ENCODE results near the gene ANKRD44.

The ANKRD44 gene

DNA sequence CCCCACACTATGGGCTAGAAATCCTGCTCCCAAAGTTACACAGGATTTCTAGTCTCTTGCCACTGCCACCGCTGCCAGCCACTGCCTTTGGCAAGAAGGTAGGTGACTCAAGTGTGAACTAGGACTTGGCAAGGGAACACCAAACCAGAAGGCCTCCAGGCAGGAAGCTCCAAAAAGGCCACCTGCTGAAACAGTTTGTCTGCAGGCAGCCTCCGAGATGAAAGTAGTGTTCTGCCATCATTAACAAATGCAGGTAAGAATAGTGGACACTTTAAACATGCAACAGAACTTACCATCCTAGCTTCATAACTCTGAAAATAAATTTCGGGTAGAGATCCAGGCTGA, 3.9 kb downstream of the ANKRD44 start:
- TF ChIP-seq, protein P1, sequence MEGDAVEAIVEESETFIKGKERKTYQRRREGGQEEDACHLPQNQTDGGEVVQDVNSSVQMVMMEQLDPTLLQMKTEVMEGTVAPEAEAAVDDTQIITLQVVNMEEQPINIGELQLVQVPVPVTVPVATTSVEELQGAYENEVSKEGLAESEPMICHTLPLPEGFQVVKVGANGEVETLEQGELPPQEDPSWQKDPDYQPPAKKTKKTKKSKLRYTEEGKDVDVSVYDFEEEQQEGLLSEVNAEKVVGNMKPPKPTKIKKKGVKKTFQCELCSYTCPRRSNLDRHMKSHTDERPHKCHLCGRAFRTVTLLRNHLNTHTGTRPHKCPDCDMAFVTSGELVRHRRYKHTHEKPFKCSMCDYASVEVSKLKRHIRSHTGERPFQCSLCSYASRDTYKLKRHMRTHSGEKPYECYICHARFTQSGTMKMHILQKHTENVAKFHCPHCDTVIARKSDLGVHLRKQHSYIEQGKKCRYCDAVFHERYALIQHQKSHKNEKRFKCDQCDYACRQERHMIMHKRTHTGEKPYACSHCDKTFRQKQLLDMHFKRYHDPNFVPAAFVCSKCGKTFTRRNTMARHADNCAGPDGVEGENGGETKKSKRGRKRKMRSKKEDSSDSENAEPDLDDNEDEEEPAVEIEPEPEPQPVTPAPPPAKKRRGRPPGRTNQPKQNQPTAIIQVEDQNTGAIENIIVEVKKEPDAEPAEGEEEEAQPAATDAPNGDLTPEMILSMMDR (IDR thresholded peaks at IDR 0.05; ENCODE audit: low read depth, low read length): no peak
- peak; percentile 9 for DNase-seq (ENCODE audit: low read depth, low spot score)
- no peak overlapping the region for H3K4me3 ChIP-seq (ENCODE audit: low read depth, low read length)
- in situ Hi-C loops (cut with HindIII; ENCODE audit: low sequenced_read_pairs): no loop called here

DNA sequence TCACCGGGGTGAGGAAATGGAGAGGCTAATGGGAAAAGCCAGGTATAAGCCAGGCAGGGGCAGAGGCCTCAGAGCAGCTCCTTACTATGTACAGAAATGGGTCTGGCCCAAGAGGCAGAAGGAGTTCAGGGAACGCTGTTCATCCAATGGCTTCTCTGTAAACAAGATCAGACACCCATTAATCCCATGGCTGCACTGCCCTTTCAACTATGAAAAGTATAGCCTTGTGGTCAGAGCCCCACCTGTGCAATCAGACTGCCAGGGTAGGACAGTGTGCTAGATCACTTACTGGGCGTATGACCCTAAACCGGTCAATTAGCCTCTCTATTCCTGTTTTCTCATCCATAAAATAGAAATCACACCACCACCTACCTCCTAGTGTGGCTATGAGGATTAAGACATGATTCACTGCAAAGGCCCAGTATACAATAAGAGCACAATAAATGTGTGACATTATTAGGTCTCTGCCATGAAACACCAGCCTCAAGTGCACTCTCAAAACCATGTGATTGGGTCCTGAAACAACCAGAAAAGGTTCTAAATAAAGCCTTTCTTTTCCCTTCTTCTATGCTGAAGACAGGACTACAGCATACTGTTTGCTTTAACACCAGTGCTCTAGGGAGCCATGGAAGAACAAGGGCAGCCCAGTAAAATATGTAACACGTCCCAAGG, 4.4 kb downstream of the ANKRD44 start:
- TF ChIP-seq, protein P1 (IDR thresholded peaks at IDR 0.05; ENCODE audit: low read depth, low read length): no peak
- DNase-seq (ENCODE audit: low read depth, low spot score): no peak
- no peak overlapping the region for H3K4me3 ChIP-seq (ENCODE audit: low read depth, low read length)
- in situ Hi-C loops (cut with HindIII; ENCODE audit: low sequenced_read_pairs): no loop called here

DNA sequence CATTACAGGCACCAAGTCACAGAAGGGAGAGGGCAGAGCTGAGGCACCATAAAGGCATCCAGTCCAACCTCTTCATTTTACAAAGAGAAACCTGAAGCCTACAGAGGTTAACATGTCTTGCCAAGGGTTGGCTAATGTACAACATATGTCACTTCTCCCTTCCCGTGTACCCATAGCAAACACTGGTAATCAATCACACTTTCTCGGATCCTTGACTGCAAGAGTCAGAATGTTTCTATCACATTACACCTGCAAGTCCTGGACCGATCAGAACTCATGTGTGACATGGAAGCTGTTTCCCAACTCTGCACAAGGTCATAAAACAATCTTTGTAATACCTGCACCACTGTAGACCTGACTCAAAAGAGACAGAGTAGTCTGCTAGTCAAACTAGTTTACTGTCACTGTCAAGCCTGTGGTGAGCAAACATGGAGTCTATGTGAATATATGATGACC, 6.0 kb downstream of the ANKRD44 start:
- H3K4me3 ChIP-seq (ENCODE audit: low read depth, low read length): no peak overlapping the region
- no peak for DNase-seq (ENCODE audit: low read depth, low spot score)
- in situ Hi-C loops (cut with HindIII; ENCODE audit: low sequenced_read_pairs): no loop called here
- TF ChIP-seq, protein P1 (IDR thresholded peaks at IDR 0.05; ENCODE audit: low read depth, low read length): no peak

DNA sequence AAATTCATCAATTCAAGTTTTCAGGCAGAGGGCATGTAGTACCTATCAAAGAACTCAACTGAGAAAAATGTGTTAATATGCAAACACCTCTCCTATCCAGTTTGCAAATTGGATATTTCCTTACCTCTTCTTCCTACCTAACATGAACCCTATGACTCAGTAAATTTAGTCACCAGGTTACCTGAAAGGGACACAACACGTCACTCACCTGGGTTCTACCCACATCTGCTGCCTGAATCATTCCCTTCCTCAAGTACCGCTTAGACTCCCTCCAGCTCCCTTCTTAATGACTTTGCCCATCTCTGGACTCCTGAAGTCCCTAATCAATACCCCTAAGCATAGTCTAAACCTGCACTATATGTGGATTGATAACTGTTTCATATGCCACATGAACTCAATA, 10.4 kb downstream of the ANKRD44 start:
- in situ Hi-C loops (cut with HindIII; ENCODE audit: low sequenced_read_pairs): no loop called here
- DNase-seq (ENCODE audit: low read depth, low spot score): no peak
- TF ChIP-seq, protein P1 (IDR thresholded peaks at IDR 0.05; ENCODE audit: low read depth, low read length): no peak
- no peak overlapping the region for H3K4me3 ChIP-seq (ENCODE audit: low read depth, low read length)

DNA sequence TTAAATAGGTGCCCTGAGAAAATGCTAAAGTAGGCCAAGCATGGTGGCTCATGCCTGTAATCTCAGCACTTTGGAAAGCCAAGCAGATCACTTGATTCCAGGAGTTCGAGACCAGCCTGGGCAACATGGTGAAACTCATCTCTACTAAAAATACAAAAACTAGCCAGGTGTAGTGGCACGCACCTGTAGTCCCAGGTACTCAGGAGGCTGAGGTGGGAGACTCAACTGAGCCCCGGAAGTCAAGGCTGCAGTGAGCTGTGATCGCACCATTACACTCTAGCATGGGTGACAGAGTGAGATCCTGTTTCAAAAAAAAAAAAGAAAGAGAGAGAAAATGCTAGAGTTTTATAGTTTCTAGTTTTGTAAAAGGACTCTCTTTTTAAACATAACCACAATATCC, 12.0 kb downstream of the ANKRD44 start:
- TF ChIP-seq, protein P1 (IDR thresholded peaks at IDR 0.05; ENCODE audit: low read depth, low read length): no peak
- DNase-seq (ENCODE audit: low read depth, low spot score): no peak
- in situ Hi-C loops (cut with HindIII; ENCODE audit: low sequenced_read_pairs): no loop called here
- no peak overlapping the region for H3K4me3 ChIP-seq (ENCODE audit: low read depth, low read length)

DNA sequence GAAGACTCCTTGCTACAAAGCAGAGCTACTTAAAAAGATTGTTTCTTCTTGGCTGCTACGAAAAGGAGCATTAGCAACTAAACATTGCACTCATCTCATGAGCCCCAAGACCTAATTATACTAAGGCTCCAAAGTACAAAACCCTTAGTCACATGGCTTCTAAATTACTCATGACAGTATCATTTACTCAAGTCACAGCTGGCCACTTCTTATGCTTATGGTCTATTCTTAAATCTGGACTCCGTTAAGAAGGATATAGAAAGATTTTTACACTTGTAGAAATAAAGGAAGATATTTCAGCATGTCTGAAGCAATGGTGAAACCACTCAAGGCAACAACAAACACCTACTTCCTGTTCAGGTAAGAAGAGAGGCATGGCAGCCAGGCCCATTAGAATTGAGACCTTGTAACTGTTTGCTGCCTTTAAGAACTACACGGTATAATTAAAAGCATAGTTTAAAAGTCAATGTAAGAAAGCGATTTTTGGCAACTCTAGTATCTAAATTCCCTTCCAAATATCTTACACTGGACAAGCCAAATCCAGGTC, 12.7 kb downstream of the ANKRD44 start:
- TF ChIP-seq, protein P1 (IDR thresholded peaks at IDR 0.05; ENCODE audit: low read depth, low read length): no peak
- no peak overlapping the region for H3K4me3 ChIP-seq (ENCODE audit: low read depth, low read length)
- DNase-seq (ENCODE audit: low read depth, low spot score): no peak
- in situ Hi-C loops (cut with HindIII; ENCODE audit: low sequenced_read_pairs): no loop called here
